ENCODE results near the gene HECTD1. TPM values are rescaled to one million over a fixed set of nuclear protein-coding genes. Genes with fewer than 3 reads are reported as not detected.
A peak's percentile ranks its signal among the peaks of the same experiment; 100 is the strongest.

Gene HECTD1
- total RNA-seq, 4 donors from 2014 or later = 356 to 453 (median 420) TPM

- DNase-seq (no peak), ATAC-seq (no peak)
- intact Hi-C loops (cut with DNase I; ENCODE audit: low total_unique reads) = no loop called here
- Histone ChIP-seq H3K36me3 (peaks cover 0 to 44% of the 10 kb centered on the region in 2 donors), H3K27me3 (no peaks in the 10 kb centered on the region), H3K4me1 (peaks cover 14 to 34% of the 10 kb centered on the region in 2 donors), H3K27ac (peak overlapping the region; percentile 84 to 89 (median 86)), H3K9me3 (no peaks in the 10 kb centered on the region), H3K4me3 (no peak overlapping the region)
- no peak for TF ChIP-seq CTCF (IDR thresholded peaks at IDR 0.05 in 4 of 5, conservative IDR thresholded peaks at IDR 0.05 in 1 of 5)
- in situ Hi-C loops (cut with MboI; ENCODE audit: low sequenced_read_pairs in 4 of 4) = loop anchor here in 2 of 4 donors (25.0 kb wide), 1 partner anchor 199 kb away; no protein-coding TSS in a partner anchor
Measured at GRCh38 chr14:31162910-31163649, 44.5 kb downstream of the HECTD1 start.

DNA sequence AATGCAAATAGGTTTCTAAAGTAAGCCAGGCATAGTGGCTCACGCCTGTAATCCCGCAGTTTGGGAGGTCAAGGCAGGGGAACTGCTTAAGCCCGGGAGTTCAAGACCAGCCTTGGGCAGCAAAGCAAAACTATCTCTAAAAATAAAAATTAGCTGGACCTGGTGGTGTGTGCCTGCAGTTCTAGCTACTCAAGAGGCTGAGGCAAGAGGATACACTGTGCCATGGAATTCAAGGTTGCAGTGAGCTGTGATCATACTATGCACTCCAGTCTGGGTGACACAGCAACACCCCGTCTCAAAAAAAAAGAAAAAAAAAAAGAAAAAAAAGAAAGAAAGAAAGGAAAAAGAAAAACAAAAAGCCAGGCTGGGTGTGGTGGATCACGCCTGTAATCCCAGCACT lies 46.3 kb downstream of the HECTD1 start:
- intact Hi-C loops (cut with DNase I; ENCODE audit: low total_unique reads) (no loop called here), in situ Hi-C loops (cut with MboI; ENCODE audit: low sequenced_read_pairs in 4 of 4) (loop anchor here in 2 of 4 donors (25.0 kb wide), 1 partner anchor 201 kb away; no protein-coding TSS in a partner anchor)
- no peak overlapping the region for H3K4me3 ChIP-seq
- TF ChIP-seq POLR2A (IDR thresholded peaks at IDR 0.05) (no peak), CTCF (IDR thresholded peaks at IDR 0.05 in 4 of 5, conservative IDR thresholded peaks at IDR 0.05 in 1 of 5) (no peak)
- no peaks in the 10 kb centered on the region for H3K27me3 ChIP-seq
- DNase-seq (no peak), ATAC-seq (peak in 1 of 2 donors; percentile 31)
- H3K27ac ChIP-seq = peak overlapping the region; percentile 30 to 84 (median 62)
- peaks cover 0 to 35% of the 10 kb centered on the region in 2 donors for H3K36me3 ChIP-seq
- peaks cover 14 to 24% of the 10 kb centered on the region in 2 donors for H3K4me1 ChIP-seq
- no peaks in the 10 kb centered on the region for H3K9me3 ChIP-seq

DNA sequence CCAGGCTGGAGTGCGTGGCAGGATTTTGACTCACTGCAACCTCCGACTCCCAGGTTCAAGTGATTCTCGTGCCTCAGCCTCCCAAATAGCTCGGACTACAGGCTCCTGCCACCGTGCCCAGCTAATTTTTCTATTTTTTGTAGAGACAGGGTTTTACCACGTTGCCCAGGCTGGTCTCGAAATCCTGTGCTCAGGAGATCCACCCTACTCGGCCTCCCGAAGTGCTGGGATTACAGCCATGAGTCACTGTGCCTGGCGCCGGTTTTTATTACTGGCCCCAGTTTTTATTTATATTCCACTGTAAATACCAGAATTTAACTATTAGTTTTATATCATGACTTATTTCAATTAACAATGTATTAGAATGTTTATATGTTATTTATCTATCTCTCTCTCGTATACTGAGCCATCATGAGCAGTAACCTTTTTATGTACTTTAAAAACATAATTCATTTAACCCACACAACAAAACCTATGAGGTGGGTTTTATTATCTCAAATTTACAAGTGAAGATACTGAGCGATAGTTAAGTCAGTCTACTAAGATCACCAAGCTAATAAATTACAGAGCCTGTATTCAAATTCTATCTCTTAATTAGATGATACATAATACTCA lies 47.8 kb downstream of the HECTD1 start:
- ATAC-seq (no peak), DNase-seq (peak in 1 of 2 donors; percentile 31)
- no peaks in the 10 kb centered on the region for H3K9me3 ChIP-seq
- peak overlapping the region; percentile 47 to 84 (median 61) for H3K27ac ChIP-seq
- H3K27me3 ChIP-seq = no peaks in the 10 kb centered on the region
- no peak overlapping the region for H3K4me3 ChIP-seq
- peaks cover 5 to 9% of the 10 kb centered on the region in 2 donors for H3K4me1 ChIP-seq
- in situ Hi-C loops (cut with MboI; ENCODE audit: low sequenced_read_pairs in 4 of 4) (loop anchor here in 2 of 4 donors (25.0 kb wide), 1 partner anchor 203 kb away; no protein-coding TSS in a partner anchor), intact Hi-C loops (cut with DNase I; ENCODE audit: low total_unique reads) (no loop called here)
- TF ChIP-seq CTCF (IDR thresholded peaks at IDR 0.05 in 4 of 5, conservative IDR thresholded peaks at IDR 0.05 in 1 of 5) (no peak), POLR2A (IDR thresholded peaks at IDR 0.05) (no peak)
- H3K36me3 ChIP-seq = peaks cover 0 to 48% of the 10 kb centered on the region in 2 donors

- no peaks in the 10 kb centered on the region for H3K27me3 ChIP-seq
- H3K27ac ChIP-seq = peak overlapping the region in 1 of 4 donors; percentile 1
- DNase-seq = no peak
- peaks cover 0 to 53% of the 10 kb centered on the region in 2 donors for H3K36me3 ChIP-seq
- TF ChIP-seq CTCF (IDR thresholded peaks at IDR 0.05 in 4 of 5, conservative IDR thresholded peaks at IDR 0.05 in 1 of 5) = no peak
- no peak for TF ChIP-seq POLR2A (IDR thresholded peaks at IDR 0.05)
- no peak overlapping the region for H3K4me3 ChIP-seq
- peaks cover 3% of the 10 kb centered on the region in 2 donors for H3K4me1 ChIP-seq
- intact Hi-C loops (cut with DNase I; ENCODE audit: low total_unique reads) = no loop called here
- in situ Hi-C loops (cut with MboI; ENCODE audit: low sequenced_read_pairs in 4 of 4) = loop anchor here in 2 of 4 donors (25.0 kb wide), 1 partner anchor 207 kb away; no protein-coding TSS in a partner anchor
- H3K9me3 ChIP-seq = no peaks in the 10 kb centered on the region
- no peak for ATAC-seq
Measured at GRCh38 chr14:31154956-31155355, 52.6 kb downstream of the HECTD1 start.
